HG03571 (cell line): ENCODE results near the gene MTA2.

ENCODE experiments used
- ATAC-seq: cut with Tn5 transposase; IDR thresholded peaks from one replicate; pipeline ENCODE4 v1.9.1; 2021; ENCODE audit not compliant: unreplicated experiment

The MTA2 gene

DNA sequence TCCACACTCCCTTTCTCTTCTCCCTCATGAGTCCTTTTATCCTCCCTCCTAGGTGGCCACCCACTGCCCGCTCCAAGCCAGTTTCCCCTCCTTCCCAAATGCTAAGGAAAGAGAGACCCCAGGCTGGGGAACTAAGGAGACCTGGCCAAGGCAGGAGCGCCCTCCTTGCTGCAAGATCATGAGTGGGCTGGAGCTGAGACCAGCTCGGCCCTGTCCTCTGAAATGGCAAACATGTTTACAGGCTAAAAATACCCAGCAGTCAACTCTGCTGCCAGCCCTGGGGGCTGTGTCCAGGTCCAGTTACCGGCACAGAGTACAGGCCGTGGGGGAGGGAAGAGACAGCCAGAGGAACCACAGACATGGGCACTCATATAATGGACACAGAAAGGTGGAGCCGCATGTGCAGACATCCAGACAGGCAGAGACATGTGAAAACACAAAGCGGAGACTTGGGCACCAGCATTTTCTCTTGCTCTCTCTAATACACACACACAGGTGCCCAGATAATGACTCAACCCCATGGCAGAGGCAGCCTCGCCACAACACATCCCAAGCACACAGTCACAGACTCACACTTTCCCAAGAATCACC, 53.9 kb downstream of the MTA2 start:
- no peak for ATAC-seq

DNA sequence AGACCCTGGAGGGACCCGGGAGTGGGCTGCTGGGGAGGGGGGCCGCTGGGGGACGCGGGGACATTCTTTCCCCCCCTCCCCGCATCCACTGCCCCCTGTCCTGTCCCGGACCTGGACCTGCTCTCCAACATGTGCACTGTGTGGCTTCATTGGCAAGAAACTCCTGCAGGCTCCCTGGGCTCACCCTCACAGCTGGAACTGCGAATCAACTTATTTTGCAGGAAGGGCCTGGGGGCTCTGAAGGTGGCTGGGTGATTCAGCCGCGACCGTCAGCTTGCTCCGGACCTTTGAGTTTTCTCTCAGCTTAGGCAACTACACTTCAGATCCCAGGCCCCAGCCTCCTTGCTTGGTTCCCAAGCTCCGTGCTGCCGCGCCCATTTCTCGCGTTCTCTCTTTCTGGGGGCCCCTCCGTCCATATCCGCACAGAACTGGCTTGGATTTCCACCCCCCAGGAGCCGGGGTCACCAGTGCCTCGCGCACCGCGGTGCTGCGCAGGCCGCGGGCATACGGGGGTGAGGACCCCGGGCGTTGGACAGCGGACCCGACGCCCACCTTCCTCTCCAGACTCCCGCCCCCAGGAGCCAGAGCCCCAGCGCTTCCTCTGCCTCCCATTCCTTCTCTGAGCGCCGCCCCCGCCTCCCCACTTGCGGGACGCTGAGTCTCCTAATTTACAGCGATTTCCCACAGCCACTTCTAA, 54.6 kb downstream of the MTA2 start:
- no peak for ATAC-seq

DNA sequence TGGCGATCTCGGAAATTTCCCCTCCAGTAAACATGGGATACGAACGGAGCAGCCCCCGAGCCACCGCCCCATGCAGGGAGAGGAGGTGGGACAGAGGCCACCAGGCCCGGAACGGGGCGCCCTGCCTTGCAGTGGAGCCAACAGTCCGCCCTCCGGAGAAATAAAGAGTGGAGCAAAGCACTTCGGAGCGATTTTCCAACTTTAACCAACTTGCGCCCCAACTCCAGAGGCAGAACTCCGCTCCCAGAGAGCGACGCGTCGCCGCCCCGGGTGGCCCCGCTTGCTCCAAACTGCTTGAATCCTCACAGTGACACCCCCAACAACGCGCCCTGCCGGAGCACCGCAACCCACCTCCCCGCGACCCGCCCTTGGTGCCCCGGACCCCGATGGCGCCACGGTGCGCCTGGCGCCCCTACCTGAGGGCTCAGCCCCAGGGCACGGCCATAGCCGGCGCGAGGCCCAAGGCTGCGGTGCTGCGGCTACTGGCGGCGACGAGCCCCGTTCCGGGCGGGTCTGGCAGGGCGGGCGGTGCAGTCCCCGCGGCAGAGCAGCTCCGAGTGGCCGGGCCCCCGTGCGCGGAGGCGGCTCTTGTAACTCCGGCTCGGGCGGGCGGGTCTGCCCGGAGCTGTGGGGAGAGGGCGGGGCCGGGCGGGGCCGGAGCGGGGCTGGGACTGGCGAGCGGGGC, 55.3 kb downstream of the MTA2 start, which contains the start of gene AHNAK:
TSS of gene AHNAK (minus strand) at position 563 of the 685 bp plus-strand sequence. CDS start 10,708 bp downstream, outside the sequence.
- no peak for ATAC-seq

DNA sequence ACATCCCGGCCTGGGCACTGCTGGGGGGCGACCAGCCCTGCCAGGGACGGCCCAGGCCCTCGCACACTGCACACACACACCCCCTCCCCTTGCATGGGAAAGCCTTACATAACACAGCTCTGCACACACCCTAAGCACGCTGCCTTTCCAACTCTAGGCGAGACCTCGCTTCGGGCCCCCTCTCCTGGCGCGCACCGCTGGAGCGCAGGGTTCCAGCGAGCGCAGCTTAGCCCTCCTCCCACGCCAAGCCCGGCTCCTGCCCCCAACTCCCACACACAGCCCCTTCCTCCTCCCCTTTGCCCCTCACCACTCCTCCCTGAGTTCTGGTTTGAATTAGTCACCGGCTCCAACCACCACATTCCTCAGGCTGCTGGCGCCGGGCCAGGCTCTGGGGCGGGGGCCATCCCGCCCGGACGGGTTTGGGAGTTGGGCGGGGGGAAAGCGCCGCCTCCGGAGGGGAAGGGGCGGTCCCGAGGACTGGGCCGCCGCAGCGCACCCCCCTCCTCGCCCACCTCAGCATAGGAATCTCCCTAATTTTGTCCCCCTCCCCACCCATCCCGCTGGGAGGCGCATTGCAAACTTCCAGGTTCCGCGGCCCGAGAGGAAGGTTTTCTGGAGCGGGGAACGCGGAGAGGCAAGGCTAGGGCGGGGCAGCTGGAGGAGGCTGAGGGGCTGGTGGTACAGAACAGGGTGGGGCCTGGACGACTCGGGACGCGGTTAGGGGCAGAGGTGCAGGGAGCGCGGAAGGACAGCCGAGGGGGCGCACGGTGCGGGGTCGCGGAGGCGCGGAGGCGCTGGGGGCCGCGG, 56.0 kb downstream of the MTA2 start:
- ATAC-seq = no peak

DNA sequence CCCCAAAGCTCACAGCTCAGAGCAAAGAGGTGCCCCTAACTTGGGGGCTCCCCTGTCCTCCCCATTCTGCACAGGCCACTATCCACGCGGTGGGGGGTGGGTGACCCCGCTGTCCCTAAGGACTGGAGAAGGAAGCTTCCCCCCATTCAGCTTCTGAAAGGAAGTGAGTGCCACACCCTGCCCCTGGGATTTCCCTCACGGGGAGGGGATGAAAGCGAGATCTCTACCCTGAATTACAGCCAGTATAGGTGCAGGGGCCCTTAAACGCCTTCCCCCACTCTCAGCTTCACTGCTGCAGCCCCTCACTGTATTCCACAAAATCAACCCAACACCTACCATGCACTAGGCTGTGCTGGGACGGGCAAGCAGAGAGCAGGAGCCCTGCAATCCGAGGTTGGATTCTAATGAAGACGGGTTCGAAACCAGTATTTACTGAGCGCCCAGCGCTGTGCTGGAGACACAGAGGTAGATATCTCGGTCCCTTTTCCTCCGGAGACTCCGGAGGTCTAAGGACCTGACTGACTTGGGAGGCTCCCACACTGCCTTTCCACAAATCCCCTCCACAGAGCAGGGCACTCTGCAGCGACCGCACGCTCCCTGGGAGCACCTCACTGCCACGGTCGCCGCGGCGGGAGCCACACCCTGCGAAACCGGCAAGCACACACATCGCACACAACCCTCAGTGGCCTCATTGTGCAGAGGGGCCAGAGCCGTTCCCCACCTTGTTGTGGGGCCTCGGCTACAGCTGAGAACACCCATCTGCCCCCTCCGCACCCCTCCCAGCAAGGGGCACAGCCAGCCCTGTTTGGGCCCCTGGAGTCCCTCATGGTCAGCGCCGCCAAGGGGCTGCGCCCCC, 56.9 kb downstream of the MTA2 start:
- ATAC-seq = no peak

DNA sequence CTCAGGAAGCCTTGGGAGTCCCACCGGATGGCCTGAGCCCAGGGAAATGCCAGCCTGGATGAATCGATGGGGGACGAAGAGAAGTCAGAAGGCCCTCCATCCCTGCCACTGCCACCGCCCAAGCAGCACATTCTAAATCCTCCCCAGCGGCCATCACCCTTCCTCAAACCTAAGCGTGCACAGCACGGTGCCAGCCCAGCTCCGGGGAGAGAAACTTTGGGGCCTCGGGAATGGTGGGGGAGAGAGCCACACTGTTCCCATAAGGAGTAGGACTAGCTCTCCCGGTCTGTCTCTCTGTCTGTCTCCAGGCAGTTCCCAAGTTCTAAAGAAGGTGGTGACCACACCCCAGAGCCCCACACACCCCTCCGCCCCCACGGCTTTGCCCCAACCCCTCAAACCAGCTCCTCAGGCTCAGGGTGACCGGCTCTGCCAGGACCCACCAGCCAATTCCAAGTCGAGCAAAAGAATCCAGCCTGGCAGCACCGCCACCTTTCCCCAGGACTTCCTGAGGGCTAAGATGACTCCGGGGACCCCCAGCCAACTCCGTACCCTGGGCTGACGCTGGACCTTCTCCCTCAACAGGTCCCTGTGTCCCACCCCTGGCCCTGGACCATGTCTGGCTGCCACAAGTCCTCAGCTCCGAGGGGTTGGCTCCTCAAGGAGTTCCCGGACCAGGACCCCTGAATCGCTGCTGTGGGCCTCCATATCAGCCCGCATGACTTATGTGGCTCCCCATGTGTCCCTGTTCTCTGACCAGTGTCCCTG, 57.8 kb downstream of the MTA2 start:
- ATAC-seq = no peak
